Right hindlimb (tissue), 1 donor: ENCODE data around the gene KCNH5.

Experiments
- DNase-seq: peaks from one replicate; pipeline ENCODE4 v3.0.0-alpha.2; 2018

The KCNH5 gene, protein sequence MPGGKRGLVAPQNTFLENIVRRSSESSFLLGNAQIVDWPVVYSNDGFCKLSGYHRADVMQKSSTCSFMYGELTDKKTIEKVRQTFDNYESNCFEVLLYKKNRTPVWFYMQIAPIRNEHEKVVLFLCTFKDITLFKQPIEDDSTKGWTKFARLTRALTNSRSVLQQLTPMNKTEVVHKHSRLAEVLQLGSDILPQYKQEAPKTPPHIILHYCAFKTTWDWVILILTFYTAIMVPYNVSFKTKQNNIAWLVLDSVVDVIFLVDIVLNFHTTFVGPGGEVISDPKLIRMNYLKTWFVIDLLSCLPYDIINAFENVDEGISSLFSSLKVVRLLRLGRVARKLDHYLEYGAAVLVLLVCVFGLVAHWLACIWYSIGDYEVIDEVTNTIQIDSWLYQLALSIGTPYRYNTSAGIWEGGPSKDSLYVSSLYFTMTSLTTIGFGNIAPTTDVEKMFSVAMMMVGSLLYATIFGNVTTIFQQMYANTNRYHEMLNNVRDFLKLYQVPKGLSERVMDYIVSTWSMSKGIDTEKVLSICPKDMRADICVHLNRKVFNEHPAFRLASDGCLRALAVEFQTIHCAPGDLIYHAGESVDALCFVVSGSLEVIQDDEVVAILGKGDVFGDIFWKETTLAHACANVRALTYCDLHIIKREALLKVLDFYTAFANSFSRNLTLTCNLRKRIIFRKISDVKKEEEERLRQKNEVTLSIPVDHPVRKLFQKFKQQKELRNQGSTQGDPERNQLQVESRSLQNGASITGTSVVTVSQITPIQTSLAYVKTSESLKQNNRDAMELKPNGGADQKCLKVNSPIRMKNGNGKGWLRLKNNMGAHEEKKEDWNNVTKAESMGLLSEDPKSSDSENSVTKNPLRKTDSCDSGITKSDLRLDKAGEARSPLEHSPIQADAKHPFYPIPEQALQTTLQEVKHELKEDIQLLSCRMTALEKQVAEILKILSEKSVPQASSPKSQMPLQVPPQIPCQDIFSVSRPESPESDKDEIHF

DNA sequence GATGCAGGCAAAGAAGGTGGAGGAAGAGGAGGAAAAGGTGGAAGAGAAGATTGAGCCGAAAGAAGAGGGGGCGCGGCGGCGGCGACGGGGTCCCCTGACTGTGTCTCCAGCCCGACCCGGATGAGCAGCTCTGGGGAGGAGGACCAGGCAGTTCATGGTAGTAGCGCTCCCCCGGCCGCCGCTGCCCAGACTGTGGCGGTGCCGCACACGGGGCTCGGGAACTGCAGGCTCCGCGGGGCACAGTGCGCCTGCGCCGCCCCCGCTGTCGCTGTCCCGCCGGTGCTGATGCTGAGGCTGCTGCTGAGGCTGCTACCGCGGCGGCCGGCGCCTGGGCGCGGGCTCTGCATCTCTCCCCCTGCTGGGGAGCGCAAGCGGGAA is at the start of gene KCNH5:
Gene KCNH5, minus strand, starts transcription at position 225 of the 378 bp plus-strand sequence. CDS start 272 bp downstream, outside the sequence.
- no peak for DNase-seq

DNA sequence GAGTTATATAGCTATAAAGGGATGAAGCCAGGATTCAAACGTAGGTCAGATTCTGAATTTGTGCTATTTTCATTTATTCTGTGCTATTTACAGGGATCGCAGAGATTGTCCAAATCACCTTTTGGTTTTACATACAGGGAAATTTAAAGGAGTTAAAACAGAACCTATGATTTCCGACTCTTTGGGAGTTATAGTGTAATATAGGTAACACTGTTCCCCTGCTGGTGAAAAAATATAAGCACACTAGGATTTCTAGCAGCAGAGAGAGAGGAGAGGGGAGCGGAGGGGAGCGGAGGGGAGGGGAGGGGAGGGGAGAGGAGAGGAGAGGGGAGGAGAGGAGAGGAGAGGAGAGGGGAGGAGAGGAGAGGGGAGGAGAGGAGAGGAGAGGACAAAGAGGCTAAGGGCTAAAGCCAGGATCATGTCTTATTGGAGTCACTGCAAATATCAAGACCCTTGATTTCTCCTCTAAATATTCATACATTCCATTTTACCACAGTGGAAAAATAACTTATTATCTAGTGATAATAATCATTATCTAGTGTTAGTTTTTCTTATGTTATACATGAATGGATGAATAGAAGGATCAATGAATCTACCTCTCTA is 46.2 kb upstream of the KCNH5 start:
- DNase-seq, result no peak

DNA sequence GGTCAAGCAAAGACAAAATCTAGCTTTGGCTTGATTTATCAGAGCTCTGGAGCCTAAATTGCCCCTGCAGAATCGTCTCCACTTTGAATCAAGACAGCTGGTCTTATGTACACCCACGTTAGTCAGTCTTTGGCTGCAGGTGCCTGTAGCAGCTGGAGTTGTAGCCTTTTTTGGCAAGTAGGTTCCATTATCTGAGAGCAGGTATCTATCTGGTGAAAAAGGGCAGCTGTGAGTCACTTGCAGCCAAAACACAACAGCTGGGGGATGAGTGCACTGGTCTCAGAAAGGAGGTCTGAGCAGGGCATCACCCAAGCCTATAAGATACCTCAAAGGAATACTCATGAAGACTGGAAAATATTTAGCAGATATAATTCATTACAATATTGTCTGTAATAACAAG is 43.6 kb upstream of the KCNH5 start:
- no peak for DNase-seq

DNA sequence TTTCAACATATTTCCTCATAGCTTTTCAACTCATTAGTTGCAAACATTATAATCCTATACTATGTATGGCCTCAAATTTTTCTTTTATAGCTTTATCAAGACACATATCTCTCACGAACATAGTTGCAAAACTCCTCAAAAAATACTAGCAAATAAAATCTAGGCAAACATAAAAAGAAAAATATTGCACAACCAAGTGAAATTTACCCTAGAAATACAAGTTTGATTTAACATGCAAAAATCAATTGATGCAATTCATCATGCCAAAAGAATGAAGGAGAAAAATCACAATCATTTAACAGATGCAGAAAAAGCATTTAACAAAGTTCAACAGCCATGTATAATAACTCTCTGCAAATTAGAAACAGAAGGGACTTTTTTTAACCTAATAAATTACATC is 33.3 kb upstream of the KCNH5 start:
- no peak for DNase-seq

DNA sequence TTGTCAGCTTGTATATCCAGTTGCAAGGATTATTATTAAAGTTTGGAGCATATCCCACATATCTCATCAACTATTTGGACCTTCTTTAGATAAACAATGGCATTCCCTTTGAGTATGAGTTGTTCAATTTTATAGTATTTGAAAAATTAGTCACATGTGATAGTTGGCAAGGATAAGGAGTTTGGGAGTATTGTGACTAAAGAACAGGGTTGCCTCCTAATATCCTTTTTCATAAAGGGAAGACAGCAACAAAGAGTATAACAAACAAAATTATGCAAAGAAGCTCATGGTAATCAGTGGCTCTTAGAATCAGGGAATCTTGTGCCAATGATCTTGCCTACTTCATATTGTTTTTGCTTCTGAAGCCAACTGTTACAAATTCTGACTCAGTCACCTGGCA is 31.2 kb upstream of the KCNH5 start:
- no peak for DNase-seq

DNA sequence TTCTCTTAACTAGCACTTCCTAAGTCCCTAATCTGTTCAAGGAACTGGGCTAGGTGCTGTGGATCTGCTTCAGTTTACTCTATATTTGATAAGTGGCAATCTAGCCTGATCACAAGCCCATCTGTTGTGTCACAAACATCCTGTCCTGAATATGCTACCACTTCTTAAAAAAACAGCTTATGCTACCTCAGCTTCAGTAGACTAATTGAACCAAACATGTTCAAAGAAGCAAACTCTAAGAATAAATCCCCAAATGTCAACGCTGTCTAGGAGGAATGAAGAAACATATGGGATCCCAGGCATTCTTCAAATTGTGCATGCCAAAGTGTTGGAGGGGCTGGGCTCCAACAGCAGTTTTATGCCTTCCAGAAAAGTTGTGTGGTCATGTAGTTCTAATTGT is 10.4 kb upstream of the KCNH5 start:
- no peak for DNase-seq

DNA sequence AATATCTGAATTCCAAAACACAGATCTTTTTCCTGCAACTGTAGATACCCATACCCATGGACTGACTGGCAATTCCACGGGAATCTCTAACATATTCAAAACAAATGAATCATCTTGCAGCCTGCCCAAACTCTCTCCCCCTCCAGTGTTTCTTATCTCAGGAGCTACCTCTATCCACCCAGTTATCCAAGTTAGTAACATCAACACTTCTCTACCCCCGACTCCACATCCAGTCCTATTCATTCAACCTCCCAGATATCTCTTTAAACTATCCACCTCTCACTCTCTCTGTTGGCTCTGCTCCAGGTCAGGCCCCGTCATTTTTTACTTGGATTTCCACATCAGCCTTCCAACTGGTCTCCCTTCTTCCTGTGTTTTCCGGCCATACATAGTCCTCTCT is 6.7 kb upstream of the KCNH5 start:
- DNase-seq, result no peak

DNA sequence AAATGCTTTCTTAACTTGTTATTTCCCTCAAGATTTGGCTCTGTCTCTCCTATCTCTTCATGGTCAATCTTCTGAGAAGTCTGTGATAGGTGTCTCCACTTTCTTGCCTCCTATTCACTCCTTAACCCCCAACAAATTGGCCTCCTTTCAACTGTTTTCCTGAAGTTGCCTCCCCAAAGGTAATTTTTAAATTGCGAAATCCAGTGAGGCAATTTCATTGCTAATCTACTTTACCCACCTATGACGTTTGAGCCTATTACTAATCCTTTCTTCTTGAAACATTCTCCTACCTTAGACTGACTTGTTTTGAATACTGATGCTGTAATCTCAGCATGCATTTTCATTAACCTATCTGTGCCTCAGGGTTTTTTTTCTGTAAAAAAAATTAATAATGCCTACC is 6.0 kb upstream of the KCNH5 start:
- no peak for DNase-seq

DNA sequence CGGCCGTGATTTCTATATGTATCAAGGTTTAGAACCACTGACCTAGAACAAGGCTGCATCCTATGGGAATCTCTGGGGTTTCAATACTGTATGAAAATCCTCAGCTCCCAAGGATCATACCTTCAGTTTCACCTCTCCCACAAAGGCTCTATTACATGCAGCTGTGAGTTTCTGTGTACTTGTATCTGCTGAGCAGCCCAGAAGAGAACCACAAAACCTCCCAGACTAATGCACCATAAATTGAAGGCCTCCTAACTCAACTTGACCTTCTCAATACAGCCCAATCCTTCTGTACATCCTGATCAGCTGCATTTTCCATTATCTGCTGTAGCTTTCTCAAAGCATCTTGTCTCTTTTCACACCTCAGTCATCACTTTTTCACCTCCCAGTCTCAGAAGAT is 5.4 kb upstream of the KCNH5 start:
- DNase-seq, result no peak

DNA sequence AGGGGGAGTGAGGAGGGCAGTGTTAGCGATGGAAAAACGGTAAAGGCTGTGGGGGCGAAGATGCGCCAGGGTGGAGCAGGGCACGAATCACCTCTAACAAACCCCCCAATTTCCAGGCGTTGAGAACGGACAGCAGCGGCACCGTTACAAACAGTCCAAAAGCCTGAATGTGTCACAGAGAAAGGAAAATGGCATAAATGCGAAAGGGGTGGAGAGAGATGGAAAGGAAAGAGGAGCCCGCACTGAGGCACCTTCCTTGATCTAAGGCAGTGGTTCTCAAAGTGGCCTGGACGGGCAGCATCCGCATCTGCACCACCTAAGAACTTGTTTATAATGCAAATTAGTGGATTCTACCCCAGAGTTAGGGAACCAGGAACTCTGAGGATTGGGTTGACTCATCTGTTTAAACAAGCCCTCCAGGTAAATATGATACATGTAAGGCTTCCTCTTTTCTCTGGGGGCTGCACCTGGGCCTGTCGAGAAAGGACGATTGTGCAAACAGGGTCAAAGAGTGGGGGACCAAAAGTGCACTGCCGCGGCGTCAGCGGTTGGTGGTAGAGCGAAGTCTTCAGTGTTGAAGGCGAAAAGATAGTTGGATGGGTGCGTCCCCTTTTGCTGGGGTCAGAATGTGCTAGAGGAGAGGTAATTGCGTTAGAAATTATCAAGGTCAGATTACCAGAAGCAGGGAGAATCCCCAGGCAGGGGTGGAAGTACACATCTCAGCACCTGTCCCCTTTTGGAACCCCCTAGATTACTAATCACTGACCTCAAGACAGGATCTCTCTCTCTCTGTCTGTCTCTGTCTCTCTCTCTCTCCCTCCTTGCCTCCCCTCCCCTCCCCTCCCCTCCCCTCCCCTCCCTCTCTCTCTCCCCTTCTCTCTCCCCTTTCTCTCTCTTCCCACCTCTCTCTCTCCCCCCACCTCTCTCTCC is 1.3 kb upstream of the KCNH5 start:
- no peak for DNase-seq

DNA sequence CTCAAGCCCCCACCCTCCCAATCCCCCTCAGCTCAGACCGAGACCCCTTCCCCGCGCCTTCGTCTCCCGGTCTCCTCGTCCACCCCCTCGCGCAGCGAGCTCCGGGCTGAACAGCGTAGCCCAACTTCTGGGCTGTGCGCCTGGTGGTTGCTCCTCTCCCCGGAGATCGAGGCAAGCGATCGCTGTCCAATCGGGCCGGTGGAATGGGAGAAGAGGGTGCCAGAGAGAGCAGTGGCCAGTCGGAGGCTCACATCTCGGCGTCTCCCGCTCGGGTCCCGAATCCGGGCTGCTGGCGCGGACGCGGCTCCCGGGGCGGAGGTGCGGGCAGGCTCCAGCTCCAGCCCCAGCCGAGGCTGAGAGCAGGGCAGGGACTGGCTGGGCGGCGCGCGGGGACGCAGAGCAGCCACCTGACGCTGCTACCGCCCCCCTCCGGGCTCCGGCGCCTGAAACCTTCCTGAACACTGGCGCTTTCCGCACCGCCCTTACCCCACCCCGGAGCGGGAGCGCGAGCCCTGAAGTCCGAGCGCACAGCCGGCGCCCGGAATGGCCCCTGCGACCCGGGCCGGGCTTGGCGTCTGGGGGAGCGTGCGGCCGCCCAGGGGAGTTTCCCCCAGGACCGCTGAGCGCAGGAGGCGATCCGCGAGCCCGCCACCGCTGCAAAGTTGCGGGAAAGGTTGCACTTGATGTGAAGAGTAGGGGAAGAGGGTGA is 508 bp upstream of the KCNH5 start:
- DNase-seq, result peak; percentile 61

DNA sequence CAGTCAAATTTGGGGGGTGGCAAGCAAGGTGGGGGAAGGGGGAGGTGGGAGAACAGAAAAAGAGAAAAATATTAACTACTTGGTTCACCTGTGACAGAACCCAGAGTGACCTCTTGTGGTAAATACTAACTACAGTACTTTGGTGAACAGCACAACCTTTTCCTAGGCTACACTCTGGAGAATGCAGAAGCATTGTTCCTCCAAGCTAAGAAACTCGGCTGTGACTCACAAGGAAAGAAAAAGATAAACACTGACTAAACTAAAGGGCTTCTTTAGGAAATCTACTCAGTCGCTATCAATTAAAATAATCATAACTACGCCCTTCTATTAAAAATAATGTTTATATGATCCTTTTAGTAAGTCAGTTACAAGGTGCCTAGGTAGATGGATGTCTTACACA is 5.4 kb downstream of the KCNH5 start:
- no peak for DNase-seq

DNA sequence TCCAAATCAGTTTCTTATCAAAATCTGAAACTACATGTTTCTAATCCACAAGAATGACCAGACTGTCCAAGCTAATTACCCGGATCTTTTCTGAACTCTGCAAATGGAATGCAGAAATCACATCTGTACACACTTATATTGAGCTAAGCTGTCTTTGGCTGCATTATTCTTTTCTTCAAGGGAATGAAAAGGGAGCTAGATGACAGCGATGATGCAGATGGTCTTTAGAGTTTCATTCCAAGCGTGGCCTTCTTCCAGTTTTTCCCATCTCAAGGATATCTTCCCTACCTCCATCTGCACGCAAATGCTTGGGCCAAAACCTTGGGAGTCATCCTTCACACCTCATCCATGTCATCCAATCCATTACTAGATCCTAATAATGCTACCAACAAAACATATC is 12.6 kb downstream of the KCNH5 start:
- DNase-seq, result no peak

DNA sequence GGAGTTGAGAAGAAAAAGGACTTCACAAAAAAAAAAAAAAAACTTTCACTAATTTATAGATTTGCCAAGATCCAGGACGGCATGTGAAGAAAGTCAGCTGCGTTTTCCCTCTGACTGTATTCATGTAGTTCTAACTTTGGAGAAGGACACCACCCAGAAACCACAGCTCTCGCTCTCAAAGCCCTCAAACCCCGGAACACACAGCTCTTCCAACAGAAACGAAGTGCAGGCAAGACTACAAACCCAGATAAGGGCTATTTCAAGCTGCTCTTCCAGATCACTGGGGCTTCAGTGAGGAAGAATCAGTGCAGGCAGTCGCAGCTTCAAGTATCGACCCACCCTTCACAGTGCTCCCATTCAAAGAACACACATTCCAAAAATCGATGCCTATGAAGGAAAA is 13.2 kb downstream of the KCNH5 start:
- no peak for DNase-seq

DNA sequence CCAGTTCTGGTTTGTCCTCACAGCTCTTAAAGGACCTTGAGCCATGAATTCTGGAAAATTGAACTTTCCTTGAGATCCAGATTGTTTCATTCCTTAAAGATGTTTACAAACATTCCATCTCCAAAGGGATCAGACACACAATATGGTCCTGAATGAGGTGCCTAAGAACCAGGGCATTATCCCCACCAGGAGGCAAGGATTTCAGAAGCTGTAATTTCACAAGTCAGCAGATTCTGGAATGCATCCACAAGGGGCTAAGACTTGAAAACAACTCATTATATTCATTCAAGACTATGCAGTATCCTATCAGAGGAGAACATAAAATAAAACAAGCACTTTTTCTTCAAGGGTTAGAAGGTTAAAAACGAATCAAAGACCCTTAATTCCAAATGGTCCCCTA is 15.1 kb downstream of the KCNH5 start:
- no peak for DNase-seq

DNA sequence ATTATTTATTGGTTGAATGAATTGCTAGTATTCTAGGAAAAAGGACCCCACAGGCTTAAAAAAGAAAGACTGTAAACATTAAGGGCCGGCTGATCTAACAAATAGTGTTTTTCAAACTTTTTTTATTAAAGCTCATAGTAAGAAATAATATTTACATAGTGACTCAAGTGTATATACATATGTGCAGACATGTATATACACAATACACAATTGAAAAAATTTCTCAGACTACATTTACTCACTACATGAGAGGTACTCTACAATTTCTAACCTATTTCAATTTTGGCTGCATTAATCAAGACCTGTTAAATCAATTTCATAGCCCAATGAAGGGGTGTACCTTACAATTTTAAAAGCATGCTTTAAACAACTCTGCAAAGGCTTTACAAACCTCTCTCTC is 17.5 kb downstream of the KCNH5 start:
- DNase-seq, result no peak

DNA sequence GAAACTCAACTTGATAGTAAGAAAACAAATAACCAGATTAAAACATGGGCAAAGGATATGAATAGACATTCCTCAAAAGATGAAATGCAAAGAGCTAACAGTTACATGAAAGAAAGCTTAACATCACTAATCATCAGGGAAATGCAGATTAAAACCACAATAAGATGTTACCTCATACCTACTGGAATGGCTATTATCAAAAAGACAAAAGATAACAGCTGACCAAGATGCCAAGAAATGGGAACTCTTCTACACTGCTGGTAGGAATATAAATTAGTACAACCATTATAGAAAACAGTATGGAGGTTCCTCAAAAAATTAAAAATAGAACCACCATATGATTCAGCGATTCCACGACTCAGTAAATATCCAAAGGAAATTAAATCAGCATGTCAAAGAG is 18.8 kb downstream of the KCNH5 start:
- DNase-seq, result no peak

DNA sequence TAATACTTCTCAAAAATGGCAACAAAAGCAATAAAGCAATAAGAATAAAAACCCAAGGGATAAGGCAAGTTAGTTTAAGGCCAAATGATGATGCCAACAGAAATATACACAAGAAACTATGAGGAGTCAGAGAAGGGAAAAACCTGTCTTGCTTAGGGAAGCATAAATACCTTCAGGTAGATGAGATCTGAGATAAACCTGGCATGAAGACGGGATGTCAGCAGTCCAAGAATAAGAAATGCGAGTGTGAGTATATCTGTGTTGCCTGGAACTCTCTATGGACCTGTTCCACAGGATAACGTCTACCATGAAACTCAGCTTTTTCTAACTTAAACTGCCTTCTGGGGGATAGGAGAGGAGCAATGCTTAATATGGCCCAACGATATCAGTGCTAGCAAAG is 30.6 kb downstream of the KCNH5 start:
- no peak for DNase-seq

DNA sequence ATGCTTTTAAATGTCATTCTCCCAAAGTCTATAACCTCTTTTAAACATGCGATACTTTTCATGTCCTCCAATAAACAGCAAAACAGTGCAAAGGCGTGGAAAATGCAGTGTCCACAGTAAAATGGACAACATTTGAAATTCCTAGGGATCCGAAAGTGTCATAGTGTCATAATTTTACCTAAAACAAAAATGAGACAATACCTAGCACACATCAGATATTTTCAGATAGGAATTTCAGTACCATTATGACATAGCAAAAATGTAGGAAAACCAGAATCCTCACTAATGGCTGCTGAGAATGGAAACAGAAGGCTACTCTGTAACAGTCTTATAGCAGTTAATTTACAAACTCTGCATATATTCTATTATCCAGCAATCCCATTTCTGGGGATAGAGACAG is 33.1 kb downstream of the KCNH5 start:
- DNase-seq, result no peak

DNA sequence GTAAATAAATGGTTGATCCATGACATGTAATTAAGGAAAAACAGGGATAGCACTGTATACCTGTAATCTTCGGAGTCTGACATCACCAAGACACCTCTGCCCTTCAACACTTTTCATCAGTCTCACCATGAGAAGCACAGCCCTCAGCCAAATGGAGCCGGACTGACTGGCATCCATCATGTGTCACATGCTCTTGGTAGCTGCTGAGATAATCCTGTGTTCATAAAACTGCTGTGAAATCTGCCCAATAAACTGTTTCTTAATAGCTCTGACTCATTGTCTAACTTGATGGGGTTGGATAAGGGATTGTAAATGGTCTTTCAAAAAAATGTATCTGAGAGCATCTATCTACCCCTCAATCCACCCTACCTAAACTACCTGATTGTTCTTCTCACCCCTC is 33.6 kb downstream of the KCNH5 start:
- no peak for DNase-seq

DNA sequence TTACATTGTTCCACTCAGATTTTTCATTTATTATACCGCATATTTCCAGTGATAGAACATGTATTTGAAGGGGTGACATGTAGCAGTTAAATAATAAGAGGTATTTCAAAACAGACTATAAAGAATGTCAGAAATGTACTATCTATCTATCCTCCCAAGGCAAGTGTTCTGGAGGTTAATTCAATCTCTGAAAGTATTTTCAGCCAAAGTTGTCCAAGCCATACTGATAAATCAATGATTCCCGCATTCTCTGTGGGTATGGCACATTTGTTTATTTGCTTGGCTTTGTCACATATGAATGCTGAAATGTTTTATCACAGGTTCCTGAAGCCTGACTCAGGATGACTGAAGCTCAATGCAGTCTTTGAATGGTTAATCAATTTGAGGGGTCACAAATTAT is 35.8 kb downstream of the KCNH5 start:
- no peak for DNase-seq

DNA sequence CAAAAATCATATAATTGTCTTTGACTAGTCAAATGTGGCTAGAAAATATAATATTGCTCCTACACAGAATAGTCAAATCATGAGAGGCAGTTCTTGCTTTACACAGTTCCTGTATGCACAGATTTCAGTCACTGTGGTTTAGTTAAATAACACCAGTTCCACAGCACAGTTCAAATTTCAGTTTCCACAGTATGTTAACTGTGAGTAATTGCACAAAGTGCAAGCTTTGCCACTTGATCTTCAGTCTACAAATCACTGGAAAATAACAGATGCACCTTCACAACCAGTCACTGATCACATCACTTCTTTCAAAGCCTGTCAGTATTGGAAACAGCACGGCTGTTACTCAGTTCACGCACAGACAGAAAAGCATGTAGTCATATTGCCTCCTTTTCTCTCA is 38.7 kb downstream of the KCNH5 start:
- DNase-seq, result no peak
